Measurements from ENCODE around the gene C20orf204. TPM values are rescaled to one million over a fixed set of nuclear protein-coding genes. Genes with fewer than 3 reads are reported as not detected.

The C20orf204 gene
- total and polyA plus RNA-seq, 9 of the 15 experiments (the other 6 are each of a cell fraction or from before 2014, with no cell fraction given), result 0.11 to 1.1 (median 0.36) TPM; not detected in 2

DNA sequence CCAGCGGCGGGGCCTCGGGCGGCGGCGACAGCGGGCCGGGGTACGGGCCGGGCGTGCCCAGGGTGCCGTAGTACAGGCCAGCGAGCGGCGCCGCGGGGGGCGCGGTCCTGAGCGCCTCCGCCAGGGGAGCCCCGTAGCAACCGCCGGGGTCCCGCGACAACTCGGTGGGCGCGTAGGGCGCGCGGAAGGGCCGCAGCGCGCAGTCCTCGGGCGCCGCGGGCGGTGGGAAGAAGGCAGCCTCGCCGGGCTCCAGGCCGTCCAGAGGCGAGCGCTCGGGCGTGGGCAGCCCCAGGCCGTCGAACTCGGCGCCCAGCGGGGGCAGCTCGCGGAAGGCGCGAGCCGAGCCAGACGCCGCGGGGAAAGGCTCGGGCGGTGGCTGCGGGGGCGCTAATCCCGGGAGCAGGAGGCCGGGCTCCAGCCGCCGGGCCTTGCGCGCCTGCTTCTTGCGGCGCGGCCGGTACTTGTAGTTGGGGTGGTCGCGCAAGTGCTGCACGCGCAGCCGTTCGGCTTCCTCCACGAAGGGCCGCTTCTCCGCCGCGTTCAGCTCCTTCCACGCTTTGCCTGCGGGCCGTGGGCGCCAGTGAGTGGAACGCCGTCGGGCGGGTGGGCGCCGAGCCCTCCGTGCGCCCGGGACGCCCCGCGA is 12.5 kb downstream of the C20orf204 start (continued):
- TF ChIP-seq, protein P1, sequence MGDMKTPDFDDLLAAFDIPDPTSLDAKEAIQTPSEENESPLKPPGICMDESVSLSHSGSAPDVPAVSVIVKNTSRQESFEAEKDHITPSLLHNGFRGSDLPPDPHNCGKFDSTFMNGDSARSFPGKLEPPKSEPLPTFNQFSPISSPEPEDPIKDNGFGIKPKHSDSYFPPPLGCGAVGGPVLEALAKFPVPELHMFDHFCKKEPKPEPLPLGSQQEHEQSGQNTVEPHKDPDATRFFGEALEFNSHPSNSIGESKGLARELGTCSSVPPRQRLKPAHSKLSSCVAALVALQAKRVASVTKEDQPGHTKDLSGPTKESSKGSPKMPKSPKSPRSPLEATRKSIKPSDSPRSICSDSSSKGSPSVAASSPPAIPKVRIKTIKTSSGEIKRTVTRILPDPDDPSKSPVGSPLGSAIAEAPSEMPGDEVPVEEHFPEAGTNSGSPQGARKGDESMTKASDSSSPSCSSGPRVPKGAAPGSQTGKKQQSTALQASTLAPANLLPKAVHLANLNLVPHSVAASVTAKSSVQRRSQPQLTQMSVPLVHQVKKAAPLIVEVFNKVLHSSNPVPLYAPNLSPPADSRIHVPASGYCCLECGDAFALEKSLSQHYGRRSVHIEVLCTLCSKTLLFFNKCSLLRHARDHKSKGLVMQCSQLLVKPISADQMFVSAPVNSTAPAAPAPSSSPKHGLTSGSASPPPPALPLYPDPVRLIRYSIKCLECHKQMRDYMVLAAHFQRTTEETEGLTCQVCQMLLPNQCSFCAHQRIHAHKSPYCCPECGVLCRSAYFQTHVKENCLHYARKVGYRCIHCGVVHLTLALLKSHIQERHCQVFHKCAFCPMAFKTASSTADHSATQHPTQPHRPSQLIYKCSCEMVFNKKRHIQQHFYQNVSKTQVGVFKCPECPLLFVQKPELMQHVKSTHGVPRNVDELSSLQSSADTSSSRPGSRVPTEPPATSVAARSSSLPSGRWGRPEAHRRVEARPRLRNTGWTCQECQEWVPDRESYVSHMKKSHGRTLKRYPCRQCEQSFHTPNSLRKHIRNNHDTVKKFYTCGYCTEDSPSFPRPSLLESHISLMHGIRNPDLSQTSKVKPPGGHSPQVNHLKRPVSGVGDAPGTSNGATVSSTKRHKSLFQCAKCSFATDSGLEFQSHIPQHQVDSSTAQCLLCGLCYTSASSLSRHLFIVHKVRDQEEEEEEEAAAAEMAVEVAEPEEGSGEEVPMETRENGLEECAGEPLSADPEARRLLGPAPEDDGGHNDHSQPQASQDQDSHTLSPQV (IDR thresholded peaks at IDR 0.05), result peak; percentile 29; the same call in 1 of the 2 replicates
- TF ChIP-seq, protein P2, sequence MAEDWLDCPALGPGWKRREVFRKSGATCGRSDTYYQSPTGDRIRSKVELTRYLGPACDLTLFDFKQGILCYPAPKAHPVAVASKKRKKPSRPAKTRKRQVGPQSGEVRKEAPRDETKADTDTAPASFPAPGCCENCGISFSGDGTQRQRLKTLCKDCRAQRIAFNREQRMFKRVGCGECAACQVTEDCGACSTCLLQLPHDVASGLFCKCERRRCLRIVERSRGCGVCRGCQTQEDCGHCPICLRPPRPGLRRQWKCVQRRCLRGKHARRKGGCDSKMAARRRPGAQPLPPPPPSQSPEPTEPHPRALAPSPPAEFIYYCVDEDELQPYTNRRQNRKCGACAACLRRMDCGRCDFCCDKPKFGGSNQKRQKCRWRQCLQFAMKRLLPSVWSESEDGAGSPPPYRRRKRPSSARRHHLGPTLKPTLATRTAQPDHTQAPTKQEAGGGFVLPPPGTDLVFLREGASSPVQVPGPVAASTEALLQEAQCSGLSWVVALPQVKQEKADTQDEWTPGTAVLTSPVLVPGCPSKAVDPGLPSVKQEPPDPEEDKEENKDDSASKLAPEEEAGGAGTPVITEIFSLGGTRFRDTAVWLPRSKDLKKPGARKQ (CRISPR knock-in tag; IDR thresholded peaks at IDR 0.05), result peak; percentile 75; the same call in 1 of the 2 replicates
- TF ChIP-seq, protein P3, sequence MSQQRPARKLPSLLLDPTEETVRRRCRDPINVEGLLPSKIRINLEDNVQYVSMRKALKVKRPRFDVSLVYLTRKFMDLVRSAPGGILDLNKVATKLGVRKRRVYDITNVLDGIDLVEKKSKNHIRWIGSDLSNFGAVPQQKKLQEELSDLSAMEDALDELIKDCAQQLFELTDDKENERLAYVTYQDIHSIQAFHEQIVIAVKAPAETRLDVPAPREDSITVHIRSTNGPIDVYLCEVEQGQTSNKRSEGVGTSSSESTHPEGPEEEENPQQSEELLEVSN (IDR thresholded peaks at IDR 0.05; ENCODE audit: borderline replicate concordance in 1 of 2, extremely low read depth in 1 of 2, insufficient read depth in 1 of 2, insufficient read length in 1 of 2, low read depth in 1 of 2, low read length in 1 of 2, poor library complexity in 1 of 2, severe bottlenecking in 1 of 2), result peak in 1 of 2 experiments; percentile 78
